ENCODE data around the gene ZNF804A. TPM values are rescaled to one million over a fixed set of nuclear protein-coding genes. Genes with fewer than 3 reads are reported as not detected.

The ZNF804A gene
- total RNA-seq = not detected

GRCh38 chr2:184598316-184599053 lies at the start of gene ZNF804A:
Gene ZNF804A (plus strand): TSS chr2:184598529. CDS start chr2:184598960, 431 bp downstream.

